Osteoblast (primary cell): ENCODE measurements around the gene CYS1. TPM values are rescaled to one million over a fixed set of nuclear protein-coding genes. Genes with fewer than 3 reads are reported as not detected.
A peak's percentile ranks its signal among the peaks of the same experiment; 100 is the strongest.

Source experiments
- DNase-seq: peaks from one replicate; pipeline ENCODE4 v3.0.0; 2011; ENCODE audit warnings: low spot score, mixed read lengths; ENCODE audit not compliant: insufficient read length; ENCODE audit errors: missing footprints
- H2AFZ ChIP-seq: 2 replicates; pipeline ENCODE4 v1.6.0; 2011; ENCODE audit warnings: mild to moderate bottlenecking, low read length
- H3K27ac ChIP-seq: 2 replicates; pipeline ENCODE4 v1.5.1; 2011; ENCODE audit warnings: mild to moderate bottlenecking, low read depth, low read length, moderate library complexity
- H3K27me3 ChIP-seq: 2 replicates; pipeline ENCODE4 v1.6.0; 2012; ENCODE audit warnings: mild to moderate bottlenecking, control low read depth, inconsistent platforms, low read length, moderate library complexity; ENCODE audit not compliant: insufficient read depth
- H3K36me3 ChIP-seq: 2 replicates; pipeline ENCODE4 v1.5.1; 2011; ENCODE audit warnings: mild to moderate bottlenecking, low read length, control low read depth, moderate library complexity; ENCODE audit not compliant: insufficient read depth
- H3K4me1 ChIP-seq: 2 replicates; pipeline ENCODE4 v1.5.1; 2011; ENCODE audit warnings: mild to moderate bottlenecking, low read length, control low read depth, moderate library complexity; ENCODE audit not compliant: insufficient read depth
- H3K4me2 ChIP-seq: 2 replicates; pipeline ENCODE4 v1.6.0; 2011; ENCODE audit warnings: mild to moderate bottlenecking, low read length; ENCODE audit not compliant: insufficient read depth
- H3K4me3 ChIP-seq: fragments of 200-600 bp; sonication (generic); 3 replicates; pipeline ENCODE4 v1.5.1; 2012; ENCODE audit warnings: mild to moderate bottlenecking, low read length, inconsistent platforms; ENCODE audit not compliant: insufficient read depth
- H3K79me2 ChIP-seq: 2 replicates; pipeline ENCODE4 v1.6.0; 2012; ENCODE audit warnings: mild to moderate bottlenecking, low read length, control low read depth, inconsistent platforms; ENCODE audit not compliant: insufficient read depth
- H3K9me3 ChIP-seq: 2 replicates; pipeline ENCODE4 v1.5.1; 2011; ENCODE audit warnings: low read depth, low read length, control low read depth
- H4K20me1 ChIP-seq: 2 replicates; pipeline ENCODE4 v1.6.0; 2012; ENCODE audit warnings: mild to moderate bottlenecking, low read length, control low read depth; ENCODE audit not compliant: insufficient read depth
- CTCF ChIP-seq: IDR thresholded peaks from 2 replicates; pipeline ENCODE4 v1.5.1; 2011; ENCODE audit warnings: mild to moderate bottlenecking, low read depth, low read length, moderate library complexity; ENCODE audit errors: extremely low read depth
- total RNA-seq: library from RNA; depleted of rRNA; stranded (reverse); fragments of >200 nt; gene quantifications from 2 replicates; pipeline ENCODE4 v1.2.3, GENCODE V29; 2012

The CYS1 gene
- total RNA-seq, 1 donor, result 0.36 TPM

GRCh38 chr2:10125842-10126631, 45.8 kb upstream of the CYS1 start:
- no peak overlapping the region for H2AFZ ChIP-seq
- peaks cover 39% of the 10 kb centered on the region for H3K4me1 ChIP-seq
- no peak for DNase-seq
- no peaks in the 10 kb centered on the region for H3K27me3 ChIP-seq
- H3K9me3 ChIP-seq, result no peaks in the 10 kb centered on the region
- no peak for TF ChIP-seq CTCF
- H3K79me2 ChIP-seq, result peaks cover 25% of the 10 kb centered on the region
- H3K4me2 ChIP-seq, result no peak overlapping the region
- no peaks in the 10 kb centered on the region for H4K20me1 ChIP-seq
- H3K36me3 ChIP-seq, result peaks cover 17% of the 10 kb centered on the region
- peak overlapping the region; percentile 43 for H3K27ac ChIP-seq
- H3K4me3 ChIP-seq, result no peak overlapping the region

- peaks cover 17% of the 10 kb centered on the region for H3K36me3 ChIP-seq
- H3K27me3 ChIP-seq, result no peaks in the 10 kb centered on the region
- H3K9me3 ChIP-seq, result no peaks in the 10 kb centered on the region
- peak; percentile 80 for DNase-seq
- H3K4me2 ChIP-seq, result peak overlapping the region; percentile 87
- no peaks in the 10 kb centered on the region for H4K20me1 ChIP-seq
- no peak overlapping the region for H2AFZ ChIP-seq
- H3K4me1 ChIP-seq, result peaks cover 43% of the 10 kb centered on the region
- peaks cover 25% of the 10 kb centered on the region for H3K79me2 ChIP-seq
- TF ChIP-seq CTCF, result peak; percentile 66
- H3K4me3 ChIP-seq, result peak overlapping the region; percentile 39
- H3K27ac ChIP-seq, result peak overlapping the region; percentile 82
Measured at GRCh38 chr2:10124538-10125045, 44.4 kb upstream of the CYS1 start.

GRCh38 chr2:10123281-10123680, 43.1 kb upstream of the CYS1 start:
- Histone ChIP-seq H3K9me3 (no peaks in the 10 kb centered on the region), H3K4me2 (peak overlapping the region; percentile 87), H2AFZ (peak overlapping the region; percentile 38), H3K36me3 (peaks cover 10% of the 10 kb centered on the region), H3K27me3 (no peaks in the 10 kb centered on the region), H3K4me3 (peak overlapping the region; percentile 72), H3K27ac (peak overlapping the region; percentile 76), H3K79me2 (peaks cover 20% of the 10 kb centered on the region), H4K20me1 (no peaks in the 10 kb centered on the region), H3K4me1 (peaks cover 43% of the 10 kb centered on the region)
- no peak for DNase-seq
- TF ChIP-seq CTCF, result no peak

- Histone ChIP-seq H2AFZ (peak within 1 kb of the TSS; percentile 66), H3K4me3 (peak within 1 kb of the TSS; percentile 72), H3K4me2 (peak within 1 kb of the TSS; percentile 87), H3K79me2 (peaks cover 20% of the 10 kb centered on the region), H4K20me1 (no peaks in the 10 kb centered on the region), H3K36me3 (peaks cover 7% of the 10 kb centered on the region), H3K27ac (peak within 1 kb of the TSS; percentile 76), H3K4me1 (peaks cover 43% of the 10 kb centered on the region), H3K9me3 (no peaks in the 10 kb centered on the region), H3K27me3 (no peaks in the 10 kb centered on the region)
- peak; percentile 99 for DNase-seq
- TF ChIP-seq CTCF, result no peak
Measured at GRCh38 chr2:10122500-10123280, 42.5 kb upstream of the CYS1 start, which contains the start of gene RRM2. TSS of gene RRM2 (plus strand) at chr2:10122739. CDS start at chr2:10122799, 60 bp downstream.
